Neural cell (in vitro differentiated cells): ENCODE data around the gene SYT6. TPM values are rescaled to one million over a fixed set of nuclear protein-coding genes. Genes with fewer than 3 reads are reported as not detected.

Source experiments
- H2AFZ ChIP-seq: fragments of 200-600, 300-800 bp; sonication (generic), shearing (Covaris generic); 2 replicates; pipeline ENCODE4 v1.6.0; 2014; ENCODE audit warnings: low read depth, mild to moderate bottlenecking, antibody characterized with exemption, low read length, moderate library complexity
- H3F3A ChIP-seq: fragments of 200-600 bp; shearing (Covaris generic); 2 replicates; pipeline ENCODE4 v1.6.1; 2016; ENCODE audit warnings: mild to moderate bottlenecking, moderate library complexity, mixed read lengths, antibody characterized with exemption, low read length; ENCODE audit not compliant: insufficient read depth, poor library complexity, severe bottlenecking
- H3K27ac ChIP-seq: fragments of 200-600, 300-800 bp; sonication (generic), shearing (Covaris generic); 2 replicates; pipeline ENCODE4 v1.5.1; 2014; ENCODE audit warnings: mild to moderate bottlenecking, low read length, moderate library complexity
- H3K27me3 ChIP-seq: fragments of 300-800, 200-600 bp; sonication (generic), shearing (Covaris generic); 2 replicates; pipeline ENCODE4 v1.6.0; 2014; ENCODE audit warnings: mild to moderate bottlenecking, low read depth, low read length, moderate library complexity; ENCODE audit not compliant: insufficient read depth
- H3K36me3 ChIP-seq: fragments of 300-800, 200-600 bp; sonication (generic), shearing (Covaris generic); 2 replicates; pipeline ENCODE4 v1.5.1; 2014; ENCODE audit warnings: mild to moderate bottlenecking, antibody characterized with exemption, low read length, moderate library complexity; ENCODE audit not compliant: insufficient read depth
- H3K4me2 ChIP-seq: fragments of 300-800, 200-600 bp; sonication (generic), shearing (Covaris generic); 2 replicates; pipeline ENCODE4 v1.6.0; 2014; ENCODE audit warnings: mild to moderate bottlenecking, low read length
- H3K4me3 ChIP-seq: fragments of 300-800, 200-600 bp; sonication (generic), shearing (Covaris generic); 2 replicates; pipeline ENCODE4 v1.5.1; 2014; ENCODE audit warnings: mild to moderate bottlenecking, low read length, moderate library complexity
- H3K79me2 ChIP-seq: fragments of 200-600 bp; shearing (Covaris generic); replicated peaks from 2 replicates; pipeline ENCODE4 v1.6.0; 2014; ENCODE audit warnings: mild to moderate bottlenecking, low read length, moderate library complexity; ENCODE audit not compliant: insufficient read depth
- H3K9ac ChIP-seq: fragments of 300-800, 200-600 bp; sonication (generic), shearing (Covaris generic); 2 replicates; pipeline ENCODE4 v1.6.1; 2016; ENCODE audit warnings: mild to moderate bottlenecking, low read length, mixed read lengths
- H3K9me2 ChIP-seq: fragments of 200-600 bp; shearing (Covaris generic); 2 replicates; pipeline ENCODE4 v1.6.1; 2016; ENCODE audit warnings: mild to moderate bottlenecking, low read length, mixed read lengths; ENCODE audit not compliant: insufficient read depth
- H3K9me3 ChIP-seq: fragments of 200-600, 300-800 bp; sonication (generic), shearing (Covaris generic); 2 replicates; pipeline ENCODE4 v1.6.1; 2016; ENCODE audit warnings: mild to moderate bottlenecking, mixed run types, low read length, moderate library complexity, mixed read lengths
- H4K20me1 ChIP-seq: fragments of 200-600 bp; shearing (Covaris generic); 2 replicates; pipeline ENCODE4 v1.6.1; 2016; ENCODE audit warnings: mild to moderate bottlenecking, mixed run types; ENCODE audit not compliant: insufficient read depth
- EP300 ChIP-seq: fragments of 450-650 bp; conservative IDR thresholded peaks from 2 replicates; pipeline ENCODE4 v1.6.1; 2014; ENCODE audit warnings: antibody characterized with exemption, mild to moderate bottlenecking, moderate library complexity; ENCODE audit not compliant: poor library complexity, severe bottlenecking
- EZH2 ChIP-seq: fragments of 200-600, 300-800 bp; shearing (Covaris generic), sonication (generic); IDR thresholded peaks from 2 replicates; pipeline ENCODE4 v1.6.1; 2014; ENCODE audit warnings: antibody characterized with exemption, low read length, borderline replicate concordance, mild to moderate bottlenecking; ENCODE audit not compliant: insufficient read depth, poor library complexity, severe bottlenecking
- MXI1 ChIP-seq: fragments of 450-650 bp; conservative IDR thresholded peaks from 2 replicates; pipeline ENCODE4 v1.6.1; 2014; ENCODE audit warnings: antibody characterized with exemption, mild to moderate bottlenecking; ENCODE audit not compliant: poor library complexity, severe bottlenecking
- POLR2AphosphoS5 ChIP-seq: IDR thresholded peaks from 2 replicates; pipeline ENCODE4 v1.6.1; 2012
- RAD21 ChIP-seq: fragments of 450-650 bp; conservative IDR thresholded peaks from 2 replicates; pipeline ENCODE4 v1.6.1; 2014; ENCODE audit warnings: antibody characterized with exemption, mild to moderate bottlenecking, moderate library complexity
- SMC3 ChIP-seq: fragments of 450-650 bp; conservative IDR thresholded peaks from 2 replicates; pipeline ENCODE4 v1.6.1; 2014; ENCODE audit warnings: antibody characterized with exemption, mild to moderate bottlenecking, moderate library complexity; ENCODE audit not compliant: poor library complexity
- TAF1 ChIP-seq: IDR thresholded peaks from 2 replicates; pipeline ENCODE4 v1.6.1; 2012; ENCODE audit warnings: low read depth
- polyA plus RNA-seq: library from polyadenylated mRNA; depleted of rRNA; stranded (reverse); fragments of >200 nt; gene quantifications from 2 replicates; pipeline ENCODE4 v1.2.3, GENCODE V29; 2014
- TF ChIP-seq, protein P1 (sequence below): fragments of 450-650 bp; IDR thresholded peaks from 2 replicates; pipeline ENCODE4 v1.5.1; 2014; ENCODE audit warnings: antibody characterized with exemption, mild to moderate bottlenecking, moderate library complexity; ENCODE audit not compliant: poor library complexity, severe bottlenecking
- TF ChIP-seq, protein P2 (sequence below): IDR thresholded peaks from 2 replicates; pipeline ENCODE4 v1.6.1; 2012; ENCODE audit warnings: borderline replicate concordance

Gene SYT6
- polyA plus RNA-seq, 1 donor from 2014 or later = 8.1 TPM

DNA sequence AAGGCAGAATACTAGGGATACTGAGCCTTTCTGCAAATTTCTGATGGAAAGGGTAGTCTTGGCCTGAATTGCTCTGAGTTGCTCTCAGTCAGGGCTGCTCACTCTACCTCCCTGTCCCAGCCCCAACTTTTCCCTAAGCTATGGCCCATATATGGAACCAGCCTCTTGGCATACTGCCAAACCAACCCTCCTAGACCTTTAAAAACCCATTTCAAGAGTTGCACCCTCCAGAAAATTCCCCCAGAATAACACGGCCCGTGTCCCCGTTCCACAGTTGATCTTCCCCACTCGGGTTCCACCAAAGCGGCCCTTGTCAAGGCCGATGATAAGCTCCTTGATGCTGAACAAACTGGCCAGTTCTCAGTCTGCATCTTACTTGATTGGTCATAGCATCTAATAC is 25.4 kb downstream of the SYT6 start:
- H3K9me3 ChIP-seq = no peaks in the 10 kb centered on the region
- H3K9ac ChIP-seq = no peak overlapping the region
- TF ChIP-seq TAF1 = no peak
- no peak for TF ChIP-seq POLR2AphosphoS5
- no peak for TF ChIP-seq RAD21
- TF ChIP-seq SMC3 = no peak
- TF ChIP-seq EP300 = no peak
- TF ChIP-seq EZH2 = no peak
- TF ChIP-seq MXI1 = no peak
- TF ChIP-seq, protein P1, sequence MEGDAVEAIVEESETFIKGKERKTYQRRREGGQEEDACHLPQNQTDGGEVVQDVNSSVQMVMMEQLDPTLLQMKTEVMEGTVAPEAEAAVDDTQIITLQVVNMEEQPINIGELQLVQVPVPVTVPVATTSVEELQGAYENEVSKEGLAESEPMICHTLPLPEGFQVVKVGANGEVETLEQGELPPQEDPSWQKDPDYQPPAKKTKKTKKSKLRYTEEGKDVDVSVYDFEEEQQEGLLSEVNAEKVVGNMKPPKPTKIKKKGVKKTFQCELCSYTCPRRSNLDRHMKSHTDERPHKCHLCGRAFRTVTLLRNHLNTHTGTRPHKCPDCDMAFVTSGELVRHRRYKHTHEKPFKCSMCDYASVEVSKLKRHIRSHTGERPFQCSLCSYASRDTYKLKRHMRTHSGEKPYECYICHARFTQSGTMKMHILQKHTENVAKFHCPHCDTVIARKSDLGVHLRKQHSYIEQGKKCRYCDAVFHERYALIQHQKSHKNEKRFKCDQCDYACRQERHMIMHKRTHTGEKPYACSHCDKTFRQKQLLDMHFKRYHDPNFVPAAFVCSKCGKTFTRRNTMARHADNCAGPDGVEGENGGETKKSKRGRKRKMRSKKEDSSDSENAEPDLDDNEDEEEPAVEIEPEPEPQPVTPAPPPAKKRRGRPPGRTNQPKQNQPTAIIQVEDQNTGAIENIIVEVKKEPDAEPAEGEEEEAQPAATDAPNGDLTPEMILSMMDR = no peak
- TF ChIP-seq, protein P2, sequence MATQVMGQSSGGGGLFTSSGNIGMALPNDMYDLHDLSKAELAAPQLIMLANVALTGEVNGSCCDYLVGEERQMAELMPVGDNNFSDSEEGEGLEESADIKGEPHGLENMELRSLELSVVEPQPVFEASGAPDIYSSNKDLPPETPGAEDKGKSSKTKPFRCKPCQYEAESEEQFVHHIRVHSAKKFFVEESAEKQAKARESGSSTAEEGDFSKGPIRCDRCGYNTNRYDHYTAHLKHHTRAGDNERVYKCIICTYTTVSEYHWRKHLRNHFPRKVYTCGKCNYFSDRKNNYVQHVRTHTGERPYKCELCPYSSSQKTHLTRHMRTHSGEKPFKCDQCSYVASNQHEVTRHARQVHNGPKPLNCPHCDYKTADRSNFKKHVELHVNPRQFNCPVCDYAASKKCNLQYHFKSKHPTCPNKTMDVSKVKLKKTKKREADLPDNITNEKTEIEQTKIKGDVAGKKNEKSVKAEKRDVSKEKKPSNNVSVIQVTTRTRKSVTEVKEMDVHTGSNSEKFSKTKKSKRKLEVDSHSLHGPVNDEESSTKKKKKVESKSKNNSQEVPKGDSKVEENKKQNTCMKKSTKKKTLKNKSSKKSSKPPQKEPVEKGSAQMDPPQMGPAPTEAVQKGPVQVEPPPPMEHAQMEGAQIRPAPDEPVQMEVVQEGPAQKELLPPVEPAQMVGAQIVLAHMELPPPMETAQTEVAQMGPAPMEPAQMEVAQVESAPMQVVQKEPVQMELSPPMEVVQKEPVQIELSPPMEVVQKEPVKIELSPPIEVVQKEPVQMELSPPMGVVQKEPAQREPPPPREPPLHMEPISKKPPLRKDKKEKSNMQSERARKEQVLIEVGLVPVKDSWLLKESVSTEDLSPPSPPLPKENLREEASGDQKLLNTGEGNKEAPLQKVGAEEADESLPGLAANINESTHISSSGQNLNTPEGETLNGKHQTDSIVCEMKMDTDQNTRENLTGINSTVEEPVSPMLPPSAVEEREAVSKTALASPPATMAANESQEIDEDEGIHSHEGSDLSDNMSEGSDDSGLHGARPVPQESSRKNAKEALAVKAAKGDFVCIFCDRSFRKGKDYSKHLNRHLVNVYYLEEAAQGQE = no peak
- H2AFZ ChIP-seq = no peak overlapping the region
- no peak overlapping the region for H3K4me2 ChIP-seq
- H3K9me2 ChIP-seq = no peaks in the 10 kb centered on the region
- no peaks in the 10 kb centered on the region for H3K79me2 ChIP-seq
- H3K27ac ChIP-seq = no peak overlapping the region
- H3K36me3 ChIP-seq = no peaks in the 10 kb centered on the region
- no peaks in the 10 kb centered on the region for H4K20me1 ChIP-seq
- H3K4me3 ChIP-seq = no peak overlapping the region
- no peaks in the 10 kb centered on the region for H3K27me3 ChIP-seq
- no peaks in the 10 kb centered on the region for H3F3A ChIP-seq

DNA sequence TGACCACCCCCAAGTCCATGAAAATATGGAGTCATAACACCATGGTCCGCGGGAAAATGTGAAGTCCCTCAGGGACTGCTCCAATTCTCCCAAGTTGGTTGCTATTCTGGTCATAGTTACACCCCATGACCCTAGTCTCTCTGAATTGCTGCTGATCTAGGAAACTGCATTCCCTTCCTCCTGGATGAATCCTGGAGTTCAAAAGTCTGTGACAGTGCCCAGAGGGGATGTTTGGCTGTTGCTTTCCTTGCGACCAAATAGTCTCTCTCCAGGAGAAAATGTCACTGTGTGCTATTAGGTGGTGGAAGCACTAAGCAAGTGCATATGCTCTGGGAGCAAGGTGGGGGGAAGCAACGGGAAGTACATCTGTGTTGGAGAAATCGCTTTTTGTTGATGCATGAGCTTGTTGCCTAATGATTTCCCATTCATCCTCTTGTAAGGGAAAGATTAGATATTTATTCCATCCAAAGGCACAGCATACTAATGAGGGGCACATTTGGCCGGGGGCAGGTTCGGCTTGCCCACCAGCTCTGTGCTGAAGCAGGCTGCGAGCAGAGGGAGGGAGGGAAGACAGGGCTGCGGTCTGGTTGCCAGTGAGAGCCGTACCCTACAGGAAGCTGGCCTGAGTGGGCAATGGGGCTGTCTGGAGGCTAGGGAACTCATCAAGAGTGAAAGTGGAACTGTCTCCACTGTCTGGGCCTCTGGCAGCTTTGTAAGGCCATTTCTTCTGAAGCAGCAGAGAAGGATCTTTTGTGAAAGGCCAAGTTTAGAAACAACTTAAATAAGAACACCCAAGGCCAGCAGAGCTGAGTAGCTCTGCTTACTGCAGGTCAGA is 27.2 kb downstream of the SYT6 start:
- Histone ChIP-seq H3K9me2 (no peaks in the 10 kb centered on the region), H3K27me3 (no peaks in the 10 kb centered on the region), H3K9me3 (no peaks in the 10 kb centered on the region), H4K20me1 (no peaks in the 10 kb centered on the region), H3K4me2 (no peak overlapping the region), H3K36me3 (no peaks in the 10 kb centered on the region), H3K27ac (no peak overlapping the region), H3K9ac (no peak overlapping the region), H2AFZ (no peak overlapping the region), H3F3A (no peaks in the 10 kb centered on the region), H3K79me2 (no peaks in the 10 kb centered on the region), H3K4me3 (no peak overlapping the region)
- no peak for TF ChIP-seq EP300
- no peak for TF ChIP-seq POLR2AphosphoS5
- TF ChIP-seq RAD21 = no peak
- TF ChIP-seq SMC3 = no peak
- TF ChIP-seq EZH2 = no peak
- TF ChIP-seq, protein P2 = no peak
- TF ChIP-seq MXI1 = no peak
- no peak for TF ChIP-seq TAF1
- TF ChIP-seq, protein P1 = no peak
